ENCODE measurements around the gene NACA. TPM values are rescaled to one million over a fixed set of nuclear protein-coding genes. Genes with fewer than 3 reads are reported as not detected.

The NACA gene
- total RNA-seq, 2 experiments from 2014 or later, result 1,441 to 1,479 TPM

GRCh38 chr12:56688846-56689109 lies 36.3 kb downstream of the NACA start:
- Mint-ChIP-seq H3K36me3 (ENCODE audit: low read depth) (peaks cover 45% of the 10 kb centered on the region), H3K4me3 (peak overlapping the region; percentile 100), H3K4me1 (ENCODE audit: low read depth) (peaks cover 41% of the 10 kb centered on the region), H3K9me3 (no peaks in the 10 kb centered on the region), H3K27me3 (no peaks in the 10 kb centered on the region), H3K27ac (peak overlapping the region; percentile 96)
- Histone ChIP-seq H3K4me3 (ENCODE audit: low read length) (peak overlapping the region; percentile 96), H3K27ac (ENCODE audit: low read depth in 1 of 2, low read length in 2 of 2) (peak overlapping the region; percentile 98 to 99), H3K27me3 (ENCODE audit: control insufficient read depth in 1 of 2, insufficient read depth in 2 of 2, low read length in 2 of 2) (no peaks in the 10 kb centered on the region), H3K4me1 (ENCODE audit: insufficient read depth, low read length) (peaks cover 36% of the 10 kb centered on the region), H3K36me3 (ENCODE audit: insufficient read depth, low read length) (no peaks in the 10 kb centered on the region), H3K9me3 (ENCODE audit: control insufficient read depth in 1 of 2, insufficient read depth in 1 of 2, low read length in 2 of 2) (no peaks in the 10 kb centered on the region)
- TF ChIP-seq CTCF (IDR thresholded peaks at IDR 0.05), result no peak
- CTCF ChIA-PET, result interaction anchor here (0.6 to 2.6 kb wide), 3 partner anchors 10 to 60 kb away, joined by 3 to 12 read pairs (median 4); no protein-coding TSS in a partner anchor
- POLR2A ChIA-PET, result interaction anchor here (0.7 to 8.6 kb wide), 29 partner anchors 9 to 859 kb away, joined by 3 to 155 read pairs (median 7); partner anchors contain the start of genes ARHGAP9, ATP5F1B, BAZ2A and CNPY2
- intact Hi-C loops (cut with DNase I, micrococcal nuclease), result loop anchor here (1.0 to 2.0 kb wide), 3 partner anchors 37 to 64 kb away; partner anchors contain the start of genes ATP5F1B (in 1 of the 2), NACA (in 1 of the 2) and PRIM1 (in 1 of the 2)
- no peak for DNase-seq
- no peak for ATAC-seq (ENCODE audit: poor library complexity)

GRCh38 chr12:56688129-56688845 lies 36.8 kb downstream of the NACA start, which contains the start of gene PTGES3:
Gene PTGES3, minus strand, starts transcription at chr12:56688284. Its CDS starts 285 bp downstream, at chr12:56687999.
- Mint-ChIP-seq H3K4me3 (peak within 1 kb of the TSS; percentile 100), H3K9me3 (no peaks in the 10 kb centered on the region), H3K36me3 (ENCODE audit: low read depth) (peaks cover 47% of the 10 kb centered on the region), H3K4me1 (ENCODE audit: low read depth) (peaks cover 43% of the 10 kb centered on the region), H3K27ac (peak within 1 kb of the TSS; percentile 96), H3K27me3 (no peaks in the 10 kb centered on the region)
- ATAC-seq (ENCODE audit: poor library complexity) (peak; percentile 73), DNase-seq (peak; percentile 93 to 100 (median 97))
- H3K27ac ChIP-seq (ENCODE audit: low read depth in 1 of 2, low read length in 2 of 2), result peak within 1 kb of the TSS; percentile 98 to 99
- no peak for TF ChIP-seq CTCF (IDR thresholded peaks at IDR 0.05)
- peak within 1 kb of the TSS; percentile 96 for H3K4me3 ChIP-seq (ENCODE audit: low read length)
- no peaks in the 10 kb centered on the region for H3K36me3 ChIP-seq (ENCODE audit: insufficient read depth, low read length)
- peaks cover 39% of the 10 kb centered on the region for H3K4me1 ChIP-seq (ENCODE audit: insufficient read depth, low read length)
- intact Hi-C loops (cut with DNase I, micrococcal nuclease), result loop anchor here (1.0 to 2.0 kb wide), 3 partner anchors 37 to 65 kb away; partner anchors contain the start of genes ATP5F1B (in 1 of the 2), NACA (in 1 of the 2) and PRIM1 (in 1 of the 2)
- H3K9me3 ChIP-seq (ENCODE audit: control insufficient read depth in 1 of 2, insufficient read depth in 1 of 2, low read length in 2 of 2), result no peaks in the 10 kb centered on the region
- ChIA-PET POLR2A (interaction anchor here (0.7 to 8.6 kb wide), 34 partner anchors 9 to 859 kb away, joined by 3 to 155 read pairs (median 6); partner anchors contain the start of genes ARHGAP9, ATP5F1B, BAZ2A and CNPY2), CTCF (interaction anchor here (1.2 to 2.6 kb wide), 4 partner anchors 52 to 224 kb away, joined by 3 to 12 read pairs (median 4); no protein-coding TSS in a partner anchor)
- H3K27me3 ChIP-seq (ENCODE audit: control insufficient read depth in 1 of 2, insufficient read depth in 2 of 2, low read length in 2 of 2), result no peaks in the 10 kb centered on the region

DNA sequence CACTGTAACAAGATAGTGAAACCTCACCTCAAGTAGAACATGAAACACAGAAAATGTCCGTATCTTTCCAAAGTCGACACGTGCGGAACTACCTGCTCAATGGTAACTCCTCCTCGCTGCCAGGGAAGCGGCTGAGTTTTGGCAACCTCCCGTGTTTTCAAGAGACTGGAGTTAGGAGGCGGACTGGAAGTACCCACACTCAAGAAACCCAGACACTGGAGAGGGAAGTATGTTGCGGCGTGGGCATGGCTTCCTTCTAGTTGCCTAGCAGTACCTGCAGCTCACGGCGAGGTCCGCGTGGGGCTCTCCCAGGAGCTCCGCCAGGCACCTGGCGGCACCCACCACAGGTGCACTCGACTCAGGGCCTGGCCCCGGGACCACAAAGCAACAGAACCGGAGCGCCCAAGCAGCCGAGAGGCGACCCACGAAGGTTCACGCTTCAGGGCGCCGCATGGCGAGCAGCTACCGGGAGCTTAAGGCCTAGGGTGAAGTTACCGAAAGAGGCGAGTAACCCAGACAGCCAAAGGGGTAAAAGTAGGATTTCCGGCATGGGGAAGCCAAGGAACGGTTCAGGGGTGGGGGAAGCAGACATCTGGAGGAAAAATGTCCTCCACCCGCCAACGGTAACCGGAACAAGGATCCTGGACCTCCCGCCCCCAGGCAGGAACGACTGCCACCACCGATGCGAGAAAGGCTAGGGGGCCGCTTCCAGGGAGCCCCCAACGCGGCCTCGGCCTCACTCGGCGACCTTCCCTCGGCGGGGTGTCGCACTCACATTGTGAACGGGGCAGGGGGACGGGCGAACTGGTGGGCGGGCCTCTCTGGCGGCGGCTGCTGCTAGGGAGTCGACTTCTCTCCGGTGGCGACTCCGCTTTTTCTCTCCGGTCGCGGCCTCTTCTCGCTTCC lies 37.6 kb downstream of the NACA start:
- intact Hi-C loops (cut with DNase I, micrococcal nuclease), result loop anchor here (1.0 to 2.0 kb wide), 4 partner anchors 17 to 65 kb away; partner anchors contain the start of genes ATP5F1B (in 1 of the 2), NACA (in 1 of the 2) and PRIM1 (in 1 of the 2)
- peak overlapping the region; percentile 98 to 99 for H3K27ac ChIP-seq (ENCODE audit: low read depth in 1 of 2, low read length in 2 of 2)
- Mint-ChIP-seq H3K9me3 (no peaks in the 10 kb centered on the region), H3K27me3 (no peaks in the 10 kb centered on the region), H3K27ac (peak overlapping the region; percentile 96), H3K4me3 (peak overlapping the region; percentile 100), H3K4me1 (ENCODE audit: low read depth) (peaks cover 49% of the 10 kb centered on the region), H3K36me3 (ENCODE audit: low read depth) (peaks cover 47% of the 10 kb centered on the region)
- peak; percentile 38 to 87 (median 59) for DNase-seq
- H3K27me3 ChIP-seq (ENCODE audit: control insufficient read depth in 1 of 2, insufficient read depth in 2 of 2, low read length in 2 of 2), result no peaks in the 10 kb centered on the region
- H3K9me3 ChIP-seq (ENCODE audit: control insufficient read depth in 1 of 2, insufficient read depth in 1 of 2, low read length in 2 of 2), result no peaks in the 10 kb centered on the region
- TF ChIP-seq CTCF (IDR thresholded peaks at IDR 0.05), result no peak
- H3K4me1 ChIP-seq (ENCODE audit: insufficient read depth, low read length), result peaks cover 48% of the 10 kb centered on the region
- peak overlapping the region; percentile 96 for H3K4me3 ChIP-seq (ENCODE audit: low read length)
- ChIA-PET CTCF (interaction anchor here (1.0 to 5.9 kb wide), 6 partner anchors 38 to 223 kb away, joined by 3 to 27 read pairs (median 4); partner anchors contain the start of gene NACA), POLR2A (interaction anchor here (0.8 to 8.6 kb wide), 39 partner anchors 8 to 858 kb away, joined by 3 to 155 read pairs (median 5); partner anchors contain the start of genes ARHGAP9, ATP5F1B, BAZ2A and CNPY2)
- H3K36me3 ChIP-seq (ENCODE audit: insufficient read depth, low read length), result no peaks in the 10 kb centered on the region
- ATAC-seq (ENCODE audit: poor library complexity), result peak; percentile 41

Measured in CD4-positive, alpha-beta T cell (primary cell).